ENCODE measurements around the gene KLC4.

GRCh38 chr6:43090559-43090956, 31.1 kb downstream of the KLC4 start:
- TF ChIP-seq CTCF (IDR thresholded peaks at IDR 0.05) (no peak), POLR2A (IDR thresholded peaks at IDR 0.05) (no peak)
